Epithelial cell of proximal tubule (primary cell): ENCODE results near the gene DNAJB11. TPM values are rescaled to one million over a fixed set of nuclear protein-coding genes. Genes with fewer than 3 reads are reported as not detected.

Experiments used
- DNase-seq: peaks from one replicate; pipeline ENCODE4 v3.0.0-alpha.2; 2011; ENCODE audit warnings: low read depth
- H3K4me3 ChIP-seq: 2 replicates; pipeline ENCODE4 v1.5.1; 2011; ENCODE audit warnings: low read depth, mild to moderate bottlenecking, low read length
- CTCF ChIP-seq: conservative IDR thresholded peaks from 2 replicates; pipeline ENCODE4 v1.5.1; 2012; ENCODE audit warnings: low read depth, mild to moderate bottlenecking, low read length
- total RNA-seq: library from RNA; depleted of rRNA; stranded (reverse); fragments of >200 nt; gene quantifications from 2 replicates; pipeline ENCODE4 v1.2.3, GENCODE V29; 2015

The DNAJB11 gene
- total RNA-seq, 1 donor from 2014 or later, result 96.3 TPM

- TF ChIP-seq CTCF, result no peak
Observed at GRCh38 chr3:186589856-186590579, 19.5 kb downstream of the DNAJB11 start.

GRCh38 chr3:186590580-186591295 is 20.2 kb downstream of the DNAJB11 start:
- H3K4me3 ChIP-seq, result no peak overlapping the region
- no peak for DNase-seq
- no peak for TF ChIP-seq CTCF

More at GRCh38 chr3:186589856-186590579, 19.5 kb downstream of the DNAJB11 start:
- DNase-seq, result peak; percentile 81
- H3K4me3 ChIP-seq, result no peak overlapping the region

GRCh38 chr3:186592682-186593081 is 22.2 kb downstream of the DNAJB11 start:
- no peak for TF ChIP-seq CTCF
- no peak for DNase-seq
- H3K4me3 ChIP-seq, result no peak overlapping the region

- TF ChIP-seq CTCF, result no peak
- DNase-seq, result no peak
- no peak overlapping the region for H3K4me3 ChIP-seq
Observed at GRCh38 chr3:186593862-186594261, 23.3 kb downstream of the DNAJB11 start.

GRCh38 chr3:186594591-186595113 is 24.1 kb downstream of the DNAJB11 start:
- no peak overlapping the region for H3K4me3 ChIP-seq
- no peak for DNase-seq
- TF ChIP-seq CTCF, result no peak

GRCh38 chr3:186596568-186597287 is 26.2 kb downstream of the DNAJB11 start:
- H3K4me3 ChIP-seq, result peak overlapping the region; percentile 7
- DNase-seq, result peak; percentile 67
- no peak for TF ChIP-seq CTCF
